ENCODE results near the gene PROX1. TPM values are rescaled to one million over a fixed set of nuclear protein-coding genes. Genes with fewer than 3 reads are reported as not detected.

Gene PROX1
- total RNA-seq, 1 donor from 2014 or later = not detected

- intact Hi-C loops (cut with micrococcal nuclease) = no loop called here
Observed at GRCh38 chr1:214018386-214019268, 30.9 kb downstream of the PROX1 start.

GRCh38 chr1:214019499-214019898 lies 31.7 kb downstream of the PROX1 start:
- intact Hi-C loops (cut with micrococcal nuclease) = no loop called here

GRCh38 chr1:214021321-214021720 lies 33.5 kb downstream of the PROX1 start:
- intact Hi-C loops (cut with micrococcal nuclease) = no loop called here

- intact Hi-C loops (cut with micrococcal nuclease) = no loop called here
Observed at GRCh38 chr1:214022229-214022791, 34.5 kb downstream of the PROX1 start.

GRCh38 chr1:214022810-214023425 lies 35.1 kb downstream of the PROX1 start:
- intact Hi-C loops (cut with micrococcal nuclease) = no loop called here

- intact Hi-C loops (cut with micrococcal nuclease) = no loop called here
Observed at GRCh38 chr1:214026985-214027384, 39.2 kb downstream of the PROX1 start.

GRCh38 chr1:214027498-214027897 lies 39.7 kb downstream of the PROX1 start:
- intact Hi-C loops (cut with micrococcal nuclease) = no loop called here

GRCh38 chr1:214028095-214028494 lies 40.3 kb downstream of the PROX1 start:
- intact Hi-C loops (cut with micrococcal nuclease) = no loop called here

- intact Hi-C loops (cut with micrococcal nuclease) = no loop called here
Observed at GRCh38 chr1:214028649-214029406, 41.1 kb downstream of the PROX1 start.

GRCh38 chr1:214029796-214030195 lies 42.0 kb downstream of the PROX1 start:
- intact Hi-C loops (cut with micrococcal nuclease) = no loop called here

- intact Hi-C loops (cut with micrococcal nuclease) = no loop called here
Observed at GRCh38 chr1:214031267-214031650, 43.5 kb downstream of the PROX1 start.

GRCh38 chr1:214037468-214037867 lies 49.7 kb downstream of the PROX1 start:
- intact Hi-C loops (cut with micrococcal nuclease) = no loop called here

GRCh38 chr1:214039394-214040018 lies 51.7 kb downstream of the PROX1 start:
- intact Hi-C loops (cut with micrococcal nuclease) = no loop called here

GRCh38 chr1:214043167-214043566 lies 55.4 kb downstream of the PROX1 start:
- intact Hi-C loops (cut with micrococcal nuclease) = no loop called here

- intact Hi-C loops (cut with micrococcal nuclease) = no loop called here
Observed at GRCh38 chr1:214044438-214045214, 56.9 kb downstream of the PROX1 start.

GRCh38 chr1:214050513-214051401 lies 63.0 kb downstream of the PROX1 start:
- intact Hi-C loops (cut with micrococcal nuclease) = no loop called here

- intact Hi-C loops (cut with micrococcal nuclease) = no loop called here
Observed at GRCh38 chr1:214051786-214052185, 64.0 kb downstream of the PROX1 start.

- intact Hi-C loops (cut with micrococcal nuclease) = no loop called here
Observed at GRCh38 chr1:214058076-214058475, 70.3 kb downstream of the PROX1 start.

GRCh38 chr1:214066190-214066589 lies 78.4 kb downstream of the PROX1 start:
- intact Hi-C loops (cut with micrococcal nuclease) = no loop called here

All from T-helper 1 cell treated with Interleukin-12 subunit alpha and Interleukin-12 subunit beta and Interleukin-4 antibody, amounts not matched to agents 30 ng/mL and 1 ng/mL, for 36 hours (primary cell).